ENCODE data around the gene ADARB2. TPM values are rescaled to one million over a fixed set of nuclear protein-coding genes. Genes with fewer than 3 reads are reported as not detected.

ADARB2 gene
- total and polyA plus RNA-seq, 10 of the 15 experiments (the other 5 are each of a cell fraction or from before 2014, with no cell fraction given), result 0.02 to 4.1 (median 0.76) TPM

DNA sequence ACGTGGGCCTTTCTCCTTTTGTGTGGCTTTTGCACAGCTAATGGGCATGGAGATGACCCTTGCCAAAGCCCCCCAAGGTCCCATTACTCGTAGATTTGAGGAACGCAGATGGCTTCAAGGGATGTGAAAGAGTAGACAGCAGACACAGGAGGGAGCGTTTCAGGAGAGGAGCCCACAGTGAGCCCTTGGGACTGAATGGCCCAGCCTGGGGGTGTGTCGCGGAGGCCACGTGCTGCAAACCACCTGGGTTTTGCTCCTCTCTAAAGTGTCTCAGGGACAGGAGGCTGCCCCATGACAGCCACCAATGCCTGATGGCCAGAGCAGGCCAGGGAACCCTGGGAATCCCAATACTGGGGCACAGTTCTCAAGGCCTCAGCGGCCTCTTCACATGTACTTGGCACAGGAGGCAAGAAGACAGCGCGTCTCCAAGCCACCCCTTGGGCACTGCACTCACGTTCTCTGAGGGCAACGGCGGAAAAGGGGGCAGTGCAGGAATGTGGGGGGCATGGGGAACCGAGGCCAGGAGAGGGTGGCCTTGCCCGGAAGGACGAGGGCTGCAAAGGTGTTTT is 495.9 kb downstream of the ADARB2 start:
- no peak for FAIRE-seq
- no peaks in the 10 kb centered on the region for H3K36me3 ChIP-seq (ENCODE audit: control insufficient read depth in 2 of 2, insufficient read depth in 2 of 2, low read length in 1 of 2)
- no peak overlapping the region for H3K4me2 ChIP-seq (ENCODE audit: control insufficient read depth, insufficient read depth)
- POLR2A ChIA-PET, result no interaction called here
- H3K9me3 ChIP-seq (replicated peaks; ENCODE audit: control insufficient read depth, insufficient read depth, low read length), result no peaks in the 10 kb centered on the region; the same call in 2 of the 3 replicates
- intact Hi-C loops (cut with micrococcal nuclease; ENCODE audit: unreplicated experiment) (no loop called here), in situ Hi-C loops (cut with MboI) (no loop called here)
- SMC1A ChIA-PET (ENCODE audit: uncharacterized antibody, unreplicated experiment), result no interaction called here
- H3K27ac ChIP-seq (ENCODE audit: control insufficient read depth, insufficient read depth), result no peak overlapping the region
- TF ChIP-seq REST (IDR thresholded peaks at IDR 0.05; ENCODE audit: low read depth, low read length), result no peak
- TF ChIP-seq EGR1 (IDR thresholded peaks at IDR 0.05; ENCODE audit: borderline replicate concordance in 1 of 2, low read depth in 2 of 2, low read length in 2 of 2), result no peak
- TF ChIP-seq DPF2 (IDR thresholded peaks at IDR 0.05), result no peak
- TF ChIP-seq SIX5 (IDR thresholded peaks at IDR 0.05; ENCODE audit: low read depth, low read length, severe bottlenecking), result no peak
- TF ChIP-seq HCFC1 (IDR thresholded peaks at IDR 0.05; ENCODE audit: low read length), result no peak
- no peak for TF ChIP-seq POLR2AphosphoS5 (IDR thresholded peaks at IDR 0.05; ENCODE audit: low read length)
- TF ChIP-seq, protein P1, sequence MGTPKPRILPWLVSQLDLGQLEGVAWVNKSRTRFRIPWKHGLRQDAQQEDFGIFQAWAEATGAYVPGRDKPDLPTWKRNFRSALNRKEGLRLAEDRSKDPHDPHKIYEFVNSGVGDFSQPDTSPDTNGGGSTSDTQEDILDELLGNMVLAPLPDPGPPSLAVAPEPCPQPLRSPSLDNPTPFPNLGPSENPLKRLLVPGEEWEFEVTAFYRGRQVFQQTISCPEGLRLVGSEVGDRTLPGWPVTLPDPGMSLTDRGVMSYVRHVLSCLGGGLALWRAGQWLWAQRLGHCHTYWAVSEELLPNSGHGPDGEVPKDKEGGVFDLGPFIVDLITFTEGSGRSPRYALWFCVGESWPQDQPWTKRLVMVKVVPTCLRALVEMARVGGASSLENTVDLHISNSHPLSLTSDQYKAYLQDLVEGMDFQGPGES (IDR thresholded peaks at IDR 0.05), result no peak
- TF ChIP-seq EED (IDR thresholded peaks at IDR 0.05; ENCODE audit: low read depth), result no peak
- TF ChIP-seq RCOR1 (conservative IDR thresholded peaks at IDR 0.05; ENCODE audit: low read depth, low read length), result no peak
- TF ChIP-seq FOXK2 (IDR thresholded peaks at IDR 0.05), result no peak
- no peak for TF ChIP-seq NFYA (IDR thresholded peaks at IDR 0.05; ENCODE audit: borderline replicate concordance, low read depth, low read length)
- no peak for TF ChIP-seq KAT2A (conservative IDR thresholded peaks at IDR 0.05; ENCODE audit: control insufficient read depth, low read depth, low read length)
- TF ChIP-seq, protein P2, sequence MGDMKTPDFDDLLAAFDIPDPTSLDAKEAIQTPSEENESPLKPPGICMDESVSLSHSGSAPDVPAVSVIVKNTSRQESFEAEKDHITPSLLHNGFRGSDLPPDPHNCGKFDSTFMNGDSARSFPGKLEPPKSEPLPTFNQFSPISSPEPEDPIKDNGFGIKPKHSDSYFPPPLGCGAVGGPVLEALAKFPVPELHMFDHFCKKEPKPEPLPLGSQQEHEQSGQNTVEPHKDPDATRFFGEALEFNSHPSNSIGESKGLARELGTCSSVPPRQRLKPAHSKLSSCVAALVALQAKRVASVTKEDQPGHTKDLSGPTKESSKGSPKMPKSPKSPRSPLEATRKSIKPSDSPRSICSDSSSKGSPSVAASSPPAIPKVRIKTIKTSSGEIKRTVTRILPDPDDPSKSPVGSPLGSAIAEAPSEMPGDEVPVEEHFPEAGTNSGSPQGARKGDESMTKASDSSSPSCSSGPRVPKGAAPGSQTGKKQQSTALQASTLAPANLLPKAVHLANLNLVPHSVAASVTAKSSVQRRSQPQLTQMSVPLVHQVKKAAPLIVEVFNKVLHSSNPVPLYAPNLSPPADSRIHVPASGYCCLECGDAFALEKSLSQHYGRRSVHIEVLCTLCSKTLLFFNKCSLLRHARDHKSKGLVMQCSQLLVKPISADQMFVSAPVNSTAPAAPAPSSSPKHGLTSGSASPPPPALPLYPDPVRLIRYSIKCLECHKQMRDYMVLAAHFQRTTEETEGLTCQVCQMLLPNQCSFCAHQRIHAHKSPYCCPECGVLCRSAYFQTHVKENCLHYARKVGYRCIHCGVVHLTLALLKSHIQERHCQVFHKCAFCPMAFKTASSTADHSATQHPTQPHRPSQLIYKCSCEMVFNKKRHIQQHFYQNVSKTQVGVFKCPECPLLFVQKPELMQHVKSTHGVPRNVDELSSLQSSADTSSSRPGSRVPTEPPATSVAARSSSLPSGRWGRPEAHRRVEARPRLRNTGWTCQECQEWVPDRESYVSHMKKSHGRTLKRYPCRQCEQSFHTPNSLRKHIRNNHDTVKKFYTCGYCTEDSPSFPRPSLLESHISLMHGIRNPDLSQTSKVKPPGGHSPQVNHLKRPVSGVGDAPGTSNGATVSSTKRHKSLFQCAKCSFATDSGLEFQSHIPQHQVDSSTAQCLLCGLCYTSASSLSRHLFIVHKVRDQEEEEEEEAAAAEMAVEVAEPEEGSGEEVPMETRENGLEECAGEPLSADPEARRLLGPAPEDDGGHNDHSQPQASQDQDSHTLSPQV (IDR thresholded peaks at IDR 0.05), result no peak
- RAD21 ChIA-PET (ENCODE audit: unreplicated experiment), result no interaction called here
- no peaks in the 10 kb centered on the region for H3K4me1 ChIP-seq (ENCODE audit: control insufficient read depth, insufficient read depth, low read length)
- no peak overlapping the region for H3K4me3 ChIP-seq
- no peak for DNase-seq (ENCODE audit: low read depth, low spot score)
- no peaks in the 10 kb centered on the region for H3K27me3 ChIP-seq (replicated peaks in 1 of 2; ENCODE audit: control insufficient read depth in 2 of 2, insufficient read depth in 2 of 2, low read length in 1 of 2)
- no peaks in the 10 kb centered on the region for H3K79me2 ChIP-seq (ENCODE audit: control insufficient read depth, insufficient read depth, low read length)
- H2AFZ ChIP-seq (ENCODE audit: control insufficient read depth, low read depth, low read length), result no peak overlapping the region
- no TSS peak for BruUV-seq (replicated peaks)
- WGBS (ENCODE audit: insufficient coverage, insufficient replicate concordance, low lambda C conversion rate, missing lambda C conversion rate), result 37% methylated on average over 16 of the region's 16 CpGs
- CTCF ChIA-PET, result interaction anchor here (0.6 kb wide), 1 partner anchor 1068 kb away, joined by 5 read pairs; no protein-coding TSS in a partner anchor
- ATAC-seq, result no peak
- no peaks in the 10 kb centered on the region for H4K20me1 ChIP-seq (ENCODE audit: control insufficient read depth, insufficient read depth)
- H3K9ac ChIP-seq (ENCODE audit: control insufficient read depth, insufficient read depth, low read length), result no peak overlapping the region

All from GM12878 (cell line).